Common myeloid progenitor, CD34-positive (primary cell): ENCODE measurements around the gene XRCC3.

Experiments used
- CTCF ChIA-PET: fragments of 350-600 bp; sonication (Branson Sonifier 250); formaldehyde crosslinking; loops from one replicate; lab custom pipeline; 2021; ENCODE audit warnings: antibody characterized with exemption; lab: Charles Lee
- POLR2A ChIA-PET: fragments of 350-600 bp; sonication (Branson Sonifier 250); formaldehyde crosslinking; loops from one replicate; lab custom pipeline; 2021; ENCODE audit warnings: antibody characterized with exemption; lab: Charles Lee
- DNase-seq, 3 donors: peaks; one replicate each; pipeline versions ENCODE4 v3.0.0 to v3.0.0-alpha.2; 2013
- H3K27ac ChIP-seq, 2 experiments: 1 replicate in 1 of 2; 2 replicates in 1 of 2; pipeline ENCODE4 v1.7.0; 2013; ENCODE audit warnings: inconsistent platforms in 2 of 2, low read length in 2 of 2, mild to moderate bottlenecking in 2 of 2, low read depth in 1 of 2, moderate library complexity in 1 of 2; ENCODE audit not compliant: severe bottlenecking in 2 of 2, insufficient read depth in 1 of 2, poor library complexity in 1 of 2
- H3K27me3 ChIP-seq, 5 experiments: replicated peaks in 2 of 5; 1 replicate in 3 of 5; 2 replicates in 2 of 5; pipeline versions ENCODE4 v1.6.1 to v1.7.0; 2013; ENCODE audit warnings: low read length in 4 of 5, mild to moderate bottlenecking in 2 of 5, moderate library complexity in 2 of 5, inconsistent platforms in 1 of 5; ENCODE audit not compliant: insufficient read depth in 5 of 5, control insufficient read depth in 4 of 5
- H3K36me3 ChIP-seq, 4 experiments: 1 replicate in 2 of 4; 2 replicates in 2 of 4; pipeline versions ENCODE4 v1.6.1 to v1.7.0; 2013; ENCODE audit warnings: low read length in 3 of 4, control low read depth in 1 of 4, mild to moderate bottlenecking in 1 of 4; ENCODE audit not compliant: control insufficient read depth in 4 of 4, insufficient read depth in 4 of 4
- H3K4me1 ChIP-seq, 4 experiments: 1 replicate in 3 of 4; 2 replicates in 1 of 4; pipeline versions ENCODE4 v1.6.1 to v1.7.1; 2013; ENCODE audit warnings: low read length in 3 of 4, mild to moderate bottlenecking in 3 of 4, control low read depth in 1 of 4, inconsistent platforms in 1 of 4, moderate library complexity in 1 of 4; ENCODE audit not compliant: control insufficient read depth in 4 of 4, insufficient read depth in 4 of 4; ENCODE audit errors: control extremely low read depth in 1 of 4
- H3K4me3 ChIP-seq, 7 experiments: 1 replicate in 4 of 7; 2 replicates in 3 of 7; pipeline versions ENCODE4 v1.5.1 to v1.7.0; 2013; ENCODE audit warnings: mild to moderate bottlenecking in 7 of 7, low read length in 6 of 7, moderate library complexity in 6 of 7, inconsistent platforms in 2 of 7, low read depth in 2 of 7, control low read depth in 1 of 7; ENCODE audit not compliant: insufficient read depth in 4 of 7, control insufficient read depth in 1 of 7; ENCODE audit errors: extremely low read depth in 1 of 7
- H3K9me3 ChIP-seq, 5 experiments: 1 replicate in 4 of 5; 2 replicates in 1 of 5; pipeline versions ENCODE4 v1.6.1 to v1.7.1; 2013; ENCODE audit warnings: low read length in 4 of 5, mild to moderate bottlenecking in 2 of 5, inconsistent platforms in 1 of 5, low read depth in 1 of 5, moderate library complexity in 1 of 5; ENCODE audit not compliant: control insufficient read depth in 4 of 5, insufficient read depth in 2 of 5; ENCODE audit errors: control extremely low read depth in 1 of 5
- WGBS: methylation state at CpG from one replicate; pipeline ENCODE4 v1.1.5; 2013; ENCODE audit not compliant: insufficient coverage; 5-methylcytosine and 5-hydroxymethylcytosine counted together

Gene XRCC3

DNA sequence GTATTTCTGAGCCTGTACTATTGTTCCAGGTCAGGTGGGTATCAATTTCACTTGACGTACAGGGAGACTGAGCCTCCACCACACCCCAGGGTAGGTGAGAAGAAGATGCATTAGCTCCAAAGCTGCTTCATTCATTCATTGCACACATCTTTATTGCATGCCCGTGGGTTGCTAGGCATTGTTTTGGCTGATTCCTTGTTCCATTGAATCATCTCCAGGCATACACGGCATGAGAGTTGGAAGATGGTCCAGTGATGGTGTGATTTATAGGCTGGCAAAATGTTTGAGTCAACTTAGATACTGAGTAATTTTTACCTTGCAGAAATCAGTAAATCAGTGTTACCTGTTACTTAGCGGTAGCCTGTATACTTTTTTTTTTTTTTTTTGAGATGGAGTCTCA lies 65.0 kb downstream of the XRCC3 start:
- POLR2A ChIA-PET, result no interaction called here
- Histone ChIP-seq H3K4me3 (no peak overlapping the region), H3K36me3 (peaks cover 4 to 21% (median 16%) of the 10 kb centered on the region in 4 experiments), H3K4me1 (no peaks in the 10 kb centered on the region), H3K27me3 (no peaks in the 10 kb centered on the region), H3K27ac (no peak overlapping the region), H3K9me3 (no peaks in the 10 kb centered on the region)
- DNase-seq, result no peak
- CTCF ChIA-PET, result interaction anchor here (1.2 kb wide), 2 partner anchors 9 to 30 kb away, joined by 3 to 4 read pairs; no protein-coding TSS in a partner anchor
- no CpG with 5 or more reads among the region's 4 CpGs for WGBS

DNA sequence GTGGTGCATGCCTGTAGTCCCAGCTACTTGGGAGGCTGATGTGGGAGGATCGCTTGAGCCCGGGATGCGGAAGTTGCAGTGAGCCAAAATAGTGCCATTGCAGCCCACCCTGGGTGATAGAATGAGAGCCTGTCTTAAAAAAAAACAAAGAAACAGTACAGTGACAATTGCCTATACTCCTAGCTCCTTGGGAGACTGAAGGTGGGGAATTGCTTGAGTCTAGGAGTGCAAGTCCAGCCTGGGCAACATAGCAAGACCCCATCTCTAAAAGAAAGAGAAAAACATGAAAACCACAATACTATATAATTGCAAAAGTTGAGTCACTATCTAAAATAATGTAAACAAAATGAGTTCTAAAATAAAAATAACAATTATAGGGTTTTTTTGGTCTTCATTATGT lies 66.2 kb downstream of the XRCC3 start:
- no peaks in the 10 kb centered on the region for H3K9me3 ChIP-seq
- no peaks in the 10 kb centered on the region for H3K27me3 ChIP-seq
- WGBS, result 90% methylated on average over 2 of the region's 3 CpGs
- H3K4me3 ChIP-seq, result no peak overlapping the region
- no peak for DNase-seq
- CTCF ChIA-PET, result interaction anchor here (1.0 kb wide), 1 partner anchor 13 kb away, joined by 3 read pairs; no protein-coding TSS in a partner anchor
- H3K27ac ChIP-seq, result no peak overlapping the region
- peaks cover 0 to 13% (median 6%) of the 10 kb centered on the region in 4 experiments for H3K36me3 ChIP-seq
- H3K4me1 ChIP-seq, result no peaks in the 10 kb centered on the region
- POLR2A ChIA-PET, result no interaction called here
